ENCODE data around the gene CELF2. TPM values are rescaled to one million over a fixed set of nuclear protein-coding genes. Genes with fewer than 3 reads are reported as not detected.
A peak's percentile ranks its signal among the peaks of the same experiment; 100 is the strongest.

Gene CELF2
- total RNA-seq, 2 experiments from 2014 or later, result 197 to 205 TPM

DNA sequence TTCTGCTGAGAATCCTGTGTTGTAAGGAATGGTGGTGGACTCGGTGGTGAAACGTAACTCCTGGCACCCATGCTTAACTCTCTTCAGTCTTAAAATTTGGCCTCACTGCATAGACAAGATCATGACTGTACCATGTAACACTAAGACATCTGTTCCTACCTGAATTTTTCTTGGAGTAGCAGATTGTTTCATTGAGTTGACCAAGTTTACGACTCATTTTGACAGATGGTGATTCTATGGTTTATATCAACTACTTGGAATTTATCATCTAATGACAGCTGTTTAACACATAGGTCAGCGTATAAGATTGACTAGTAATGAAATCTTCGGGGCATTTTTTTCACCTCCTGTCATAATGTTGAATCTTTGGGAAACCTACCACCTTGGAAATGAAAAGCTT is 184.2 kb downstream of the CELF2 start:
- Histone ChIP-seq H3K27ac (ENCODE audit: low read depth in 1 of 2, low read length in 2 of 2) (no peak overlapping the region), H3K9me3 (ENCODE audit: control insufficient read depth in 1 of 2, insufficient read depth in 1 of 2, low read length in 2 of 2) (no peaks in the 10 kb centered on the region), H3K36me3 (ENCODE audit: insufficient read depth, low read length) (peaks cover 95% of the 10 kb centered on the region), H3K4me1 (ENCODE audit: insufficient read depth, low read length) (peaks cover 83% of the 10 kb centered on the region), H3K27me3 (ENCODE audit: control insufficient read depth in 1 of 2, insufficient read depth in 2 of 2, low read length in 2 of 2) (no peaks in the 10 kb centered on the region), H3K4me3 (ENCODE audit: low read length) (no peak overlapping the region)
- no peak for ATAC-seq (ENCODE audit: poor library complexity)
- CTCF ChIA-PET, result interaction anchor here (1.1 to 1.5 kb wide), 3 partner anchors 20 to 53 kb away, joined by 3 to 7 read pairs (median 5); no protein-coding TSS in a partner anchor
- TF ChIP-seq, protein P1, sequence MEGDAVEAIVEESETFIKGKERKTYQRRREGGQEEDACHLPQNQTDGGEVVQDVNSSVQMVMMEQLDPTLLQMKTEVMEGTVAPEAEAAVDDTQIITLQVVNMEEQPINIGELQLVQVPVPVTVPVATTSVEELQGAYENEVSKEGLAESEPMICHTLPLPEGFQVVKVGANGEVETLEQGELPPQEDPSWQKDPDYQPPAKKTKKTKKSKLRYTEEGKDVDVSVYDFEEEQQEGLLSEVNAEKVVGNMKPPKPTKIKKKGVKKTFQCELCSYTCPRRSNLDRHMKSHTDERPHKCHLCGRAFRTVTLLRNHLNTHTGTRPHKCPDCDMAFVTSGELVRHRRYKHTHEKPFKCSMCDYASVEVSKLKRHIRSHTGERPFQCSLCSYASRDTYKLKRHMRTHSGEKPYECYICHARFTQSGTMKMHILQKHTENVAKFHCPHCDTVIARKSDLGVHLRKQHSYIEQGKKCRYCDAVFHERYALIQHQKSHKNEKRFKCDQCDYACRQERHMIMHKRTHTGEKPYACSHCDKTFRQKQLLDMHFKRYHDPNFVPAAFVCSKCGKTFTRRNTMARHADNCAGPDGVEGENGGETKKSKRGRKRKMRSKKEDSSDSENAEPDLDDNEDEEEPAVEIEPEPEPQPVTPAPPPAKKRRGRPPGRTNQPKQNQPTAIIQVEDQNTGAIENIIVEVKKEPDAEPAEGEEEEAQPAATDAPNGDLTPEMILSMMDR (IDR thresholded peaks at IDR 0.05), result no peak
- Mint-ChIP-seq H3K4me3 (peak overlapping the region; percentile 31), H3K4me1 (ENCODE audit: low read depth) (peaks cover 100% of the 10 kb centered on the region), H3K36me3 (ENCODE audit: low read depth) (peaks cover 100% of the 10 kb centered on the region), H3K27ac (peak overlapping the region; percentile 81), H3K9me3 (no peaks in the 10 kb centered on the region), H3K27me3 (no peaks in the 10 kb centered on the region)
- no peak for DNase-seq
- intact Hi-C loops (cut with DNase I, micrococcal nuclease), result no loop called here
- POLR2A ChIA-PET, result interaction anchor here (1.1 to 1.6 kb wide), 5 partner anchors 9 to 38 kb away, joined by 3 to 10 read pairs (median 4); no protein-coding TSS in a partner anchor

DNA sequence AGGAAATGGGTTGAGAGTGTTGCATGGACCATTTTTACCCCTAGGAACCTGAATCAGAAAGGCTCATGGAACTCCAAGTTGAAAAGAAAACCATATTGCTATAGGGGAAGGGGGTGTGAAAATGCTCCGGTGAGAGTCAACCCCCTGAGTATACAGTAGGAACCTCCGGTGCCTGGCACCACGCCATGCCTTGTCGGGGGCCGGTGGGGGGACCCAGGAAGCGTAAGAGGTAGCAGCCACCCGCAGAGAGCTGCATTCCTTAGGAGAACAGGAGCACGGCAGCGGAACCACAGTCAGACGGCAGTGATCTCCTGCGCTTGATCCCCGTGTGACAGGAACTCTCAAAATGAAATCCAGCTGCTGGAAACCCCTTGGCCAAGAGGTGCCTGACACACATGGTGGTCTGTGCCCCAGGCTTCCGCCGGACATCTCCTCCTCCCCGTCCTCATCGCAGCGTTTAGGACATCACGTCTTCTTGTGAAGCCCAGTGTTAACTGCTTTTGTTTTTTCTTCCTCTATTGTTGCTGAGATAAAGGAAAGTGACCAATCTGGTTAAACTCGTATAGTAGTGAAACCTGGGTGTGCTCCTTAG is 186.8 kb downstream of the CELF2 start:
- ChIA-PET POLR2A (interaction anchor here (1.6 kb wide), 1 partner anchor 41 kb away, joined by 6 read pairs; no protein-coding TSS in a partner anchor), CTCF (no interaction called here)
- Histone ChIP-seq H3K27ac (ENCODE audit: low read depth in 1 of 2, low read length in 2 of 2) (peak overlapping the region in 1 of 2 donors; percentile 21), H3K4me1 (ENCODE audit: insufficient read depth, low read length) (peaks cover 86% of the 10 kb centered on the region), H3K27me3 (ENCODE audit: control insufficient read depth in 1 of 2, insufficient read depth in 2 of 2, low read length in 2 of 2) (no peaks in the 10 kb centered on the region), H3K36me3 (ENCODE audit: insufficient read depth, low read length) (peaks cover 91% of the 10 kb centered on the region), H3K4me3 (ENCODE audit: low read length) (no peak overlapping the region), H3K9me3 (ENCODE audit: control insufficient read depth in 1 of 2, insufficient read depth in 1 of 2, low read length in 2 of 2) (no peaks in the 10 kb centered on the region)
- Mint-ChIP-seq H3K27me3 (no peaks in the 10 kb centered on the region), H3K27ac (peak overlapping the region; percentile 81), H3K4me1 (ENCODE audit: low read depth) (peaks cover 100% of the 10 kb centered on the region), H3K36me3 (ENCODE audit: low read depth) (peaks cover 100% of the 10 kb centered on the region), H3K4me3 (no peak overlapping the region), H3K9me3 (no peaks in the 10 kb centered on the region)
- intact Hi-C loops (cut with DNase I, micrococcal nuclease), result loop anchor here in 1 of 2 experiments (2.0 kb wide), 1 partner anchor 14 kb away; no protein-coding TSS in a partner anchor
- TF ChIP-seq, protein P1 (IDR thresholded peaks at IDR 0.05), result no peak
- ATAC-seq (ENCODE audit: poor library complexity) (no peak), DNase-seq (no peak)

DNA sequence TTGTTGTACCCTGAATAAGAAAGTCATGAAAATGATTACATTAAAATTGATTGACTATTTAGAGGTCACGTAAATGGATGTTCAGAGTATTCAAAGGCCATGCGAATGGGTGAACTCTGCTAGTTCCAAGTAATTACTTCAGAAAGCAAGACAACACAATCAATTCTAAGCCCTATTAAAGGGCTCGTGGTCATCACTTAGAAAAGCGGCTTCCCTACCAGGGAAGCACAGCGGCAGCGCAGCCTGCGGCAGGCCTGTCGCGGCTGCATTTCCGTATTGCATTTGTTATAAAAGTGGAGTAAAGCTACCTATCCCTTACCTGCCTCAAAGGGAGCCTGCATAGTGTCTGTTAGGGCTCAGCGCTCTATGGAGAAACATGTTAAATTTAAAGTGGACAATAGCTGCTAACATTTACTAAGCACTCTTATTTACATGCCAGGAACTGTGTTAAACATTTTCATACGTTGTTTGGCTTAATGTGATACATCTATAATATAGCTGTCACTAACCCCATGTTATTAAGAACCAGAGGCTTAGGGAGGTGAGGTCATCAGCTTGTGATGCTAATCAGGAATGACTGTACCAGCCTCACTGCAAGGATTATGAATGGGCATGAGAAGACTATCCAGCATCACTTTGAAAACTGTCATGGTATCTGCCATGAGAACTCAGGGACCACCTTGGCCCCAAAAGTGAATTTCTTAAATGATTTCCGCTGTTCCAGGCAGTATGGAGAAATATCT is 187.5 kb downstream of the CELF2 start:
- H3K27ac Mint-ChIP-seq, result peak overlapping the region; percentile 81
- H3K4me3 ChIP-seq (ENCODE audit: low read length), result no peak overlapping the region
- peaks cover 100% of the 10 kb centered on the region for H3K36me3 Mint-ChIP-seq (ENCODE audit: low read depth)
- no peak for ATAC-seq (ENCODE audit: poor library complexity)
- peak overlapping the region; percentile 14 for H3K4me3 Mint-ChIP-seq
- DNase-seq, result no peak
- H3K27ac ChIP-seq (ENCODE audit: low read depth in 1 of 2, low read length in 2 of 2), result no peak overlapping the region
- H3K9me3 ChIP-seq (ENCODE audit: control insufficient read depth in 1 of 2, insufficient read depth in 1 of 2, low read length in 2 of 2), result no peaks in the 10 kb centered on the region
- no peaks in the 10 kb centered on the region for H3K27me3 ChIP-seq (ENCODE audit: control insufficient read depth in 1 of 2, insufficient read depth in 2 of 2, low read length in 2 of 2)
- intact Hi-C loops (cut with DNase I, micrococcal nuclease), result loop anchor here in 1 of 2 experiments (2.0 to 5.0 kb wide), 3 partner anchors 14 to 57 kb away; no protein-coding TSS in a partner anchor
- H3K9me3 Mint-ChIP-seq, result no peaks in the 10 kb centered on the region
- peaks cover 86% of the 10 kb centered on the region for H3K4me1 ChIP-seq (ENCODE audit: insufficient read depth, low read length)
- no peaks in the 10 kb centered on the region for H3K27me3 Mint-ChIP-seq
- H3K36me3 ChIP-seq (ENCODE audit: insufficient read depth, low read length), result peaks cover 85% of the 10 kb centered on the region
- ChIA-PET POLR2A (interaction anchor here (0.7 to 1.8 kb wide), 5 partner anchors 26 to 60 kb away, joined by 3 to 7 read pairs (median 3); no protein-coding TSS in a partner anchor), CTCF (no interaction called here)
- TF ChIP-seq, protein P1 (IDR thresholded peaks at IDR 0.05), result no peak
- H3K4me1 Mint-ChIP-seq (ENCODE audit: low read depth), result peaks cover 100% of the 10 kb centered on the region
